Uterus (tissue), 4 donors: ENCODE measurements around the gene COL4A2. TPM values are rescaled to one million over a fixed set of nuclear protein-coding genes. Genes with fewer than 3 reads are reported as not detected.

ENCODE experiments used
- DNase-seq, 2 donors: peaks; one replicate each; pipeline ENCODE4 v3.0.0-alpha.2; 2019 to 2020
- H3K27ac ChIP-seq, 2 donors: fragments of 200-600 bp; sonication (generic); 1 replicate in 1 of 2; 2 replicates in 1 of 2; pipeline ENCODE4 v1.5.1; 2016 to 2018
- H3K27me3 ChIP-seq, 2 donors: fragments of 200-600 bp; sonication (generic); one replicate each; pipeline ENCODE4 v1.5.1; 2018 to 2019; ENCODE audit warnings: control low read depth in 1 of 2
- H3K36me3 ChIP-seq, 2 donors: fragments of 200-600 bp; sonication (generic); one replicate each; pipeline ENCODE4 v1.5.1; 2019; ENCODE audit warnings: control low read depth in 1 of 2
- H3K4me1 ChIP-seq, 2 donors: fragments of 200-600 bp; sonication (generic); one replicate each; pipeline ENCODE4 v1.5.1; 2018 to 2019; ENCODE audit warnings: control low read depth in 1 of 2
- H3K4me3 ChIP-seq, 2 donors: fragments of 200-600 bp; sonication (generic); 1 replicate in 1 of 2; 2 replicates in 1 of 2; pipeline ENCODE4 v1.5.1; 2018 to 2019; ENCODE audit warnings: mild to moderate bottlenecking in 1 of 2
- H3K9me3 ChIP-seq, 2 donors: fragments of 200-600 bp; sonication (generic); one replicate each; pipeline ENCODE4 v1.5.1; 2019; ENCODE audit warnings: control low read depth in 1 of 2
- POLR2A ChIP-seq, 2 donors: fragments of 450-650 bp; IDR thresholded peaks; one replicate each; pipeline ENCODE4 v1.6.1; 2016; ENCODE audit warnings: antibody characterized with exemption in 2 of 2, mild to moderate bottlenecking in 1 of 2, moderate library complexity in 1 of 2
- intact Hi-C: fragments of 100-400 bp; cut with DNase I; formaldehyde crosslinking; loops from one replicate; pipeline ENCODE4 v1.15.1; 2023; ENCODE audit warnings: low total_unique reads
- total RNA-seq, 4 donors: library from RNA; depleted of rRNA in 3 of 4; stranded (reverse); fragments of >200 nt in 3 of 4; gene quantifications; one replicate each; pipeline versions ENCODE4 v1.1.0 to v1.2.4, GENCODE V29; 2014 to 2023
- TF ChIP-seq, protein P1 (sequence below), 4 experiments: fragments of 200-600 bp in 2 of 4; fragments of 450-650 bp in 2 of 4; sonication (generic) in 2 of 4; IDR thresholded peaks; one replicate each; pipeline ENCODE4 v1.5.1; 2016 to 2019; ENCODE audit warnings: antibody characterized with exemption in 4 of 4, mild to moderate bottlenecking in 2 of 4, moderate library complexity in 1 of 4
- donor health status: DM: yes; HTN: yes; CAD: no.

COL4A2 gene
- total RNA-seq, 4 donors from 2014 or later = 157 to 606 (median 284) TPM

GRCh38 chr13:110467516-110468110 is 160.5 kb downstream of the COL4A2 start:
- intact Hi-C loops = no loop called here

GRCh38 chr13:110468986-110469495 is 162.0 kb downstream of the COL4A2 start:
- H3K4me1 ChIP-seq = no peaks in the 10 kb centered on the region
- no peaks in the 10 kb centered on the region for H3K9me3 ChIP-seq
- no peaks in the 10 kb centered on the region for H3K27me3 ChIP-seq
- no peak for DNase-seq
- no peak overlapping the region for H3K4me3 ChIP-seq
- H3K36me3 ChIP-seq = no peaks in the 10 kb centered on the region
- no peak overlapping the region for H3K27ac ChIP-seq
- TF ChIP-seq POLR2A (IDR thresholded peaks at IDR 0.05) = no peak
- TF ChIP-seq, protein P1, sequence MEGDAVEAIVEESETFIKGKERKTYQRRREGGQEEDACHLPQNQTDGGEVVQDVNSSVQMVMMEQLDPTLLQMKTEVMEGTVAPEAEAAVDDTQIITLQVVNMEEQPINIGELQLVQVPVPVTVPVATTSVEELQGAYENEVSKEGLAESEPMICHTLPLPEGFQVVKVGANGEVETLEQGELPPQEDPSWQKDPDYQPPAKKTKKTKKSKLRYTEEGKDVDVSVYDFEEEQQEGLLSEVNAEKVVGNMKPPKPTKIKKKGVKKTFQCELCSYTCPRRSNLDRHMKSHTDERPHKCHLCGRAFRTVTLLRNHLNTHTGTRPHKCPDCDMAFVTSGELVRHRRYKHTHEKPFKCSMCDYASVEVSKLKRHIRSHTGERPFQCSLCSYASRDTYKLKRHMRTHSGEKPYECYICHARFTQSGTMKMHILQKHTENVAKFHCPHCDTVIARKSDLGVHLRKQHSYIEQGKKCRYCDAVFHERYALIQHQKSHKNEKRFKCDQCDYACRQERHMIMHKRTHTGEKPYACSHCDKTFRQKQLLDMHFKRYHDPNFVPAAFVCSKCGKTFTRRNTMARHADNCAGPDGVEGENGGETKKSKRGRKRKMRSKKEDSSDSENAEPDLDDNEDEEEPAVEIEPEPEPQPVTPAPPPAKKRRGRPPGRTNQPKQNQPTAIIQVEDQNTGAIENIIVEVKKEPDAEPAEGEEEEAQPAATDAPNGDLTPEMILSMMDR (IDR thresholded peaks at IDR 0.05) = no peak
- intact Hi-C loops = no loop called here

More at GRCh38 chr13:110467516-110468110, 160.5 kb downstream of the COL4A2 start:
- H3K4me3 ChIP-seq = no peak overlapping the region
- H3K36me3 ChIP-seq = no peaks in the 10 kb centered on the region
- H3K27me3 ChIP-seq = no peaks in the 10 kb centered on the region
- no peak overlapping the region for H3K27ac ChIP-seq
- no peaks in the 10 kb centered on the region for H3K4me1 ChIP-seq
- TF ChIP-seq, protein P1 (IDR thresholded peaks at IDR 0.05) = no peak
- no peak for TF ChIP-seq POLR2A (IDR thresholded peaks at IDR 0.05)
- no peaks in the 10 kb centered on the region for H3K9me3 ChIP-seq
- DNase-seq = no peak

- intact Hi-C loops = no loop called here
- Histone ChIP-seq H3K27me3 (no peaks in the 10 kb centered on the region), H3K36me3 (no peaks in the 10 kb centered on the region), H3K9me3 (no peaks in the 10 kb centered on the region), H3K27ac (no peak overlapping the region), H3K4me1 (no peaks in the 10 kb centered on the region), H3K4me3 (no peak overlapping the region)
- TF ChIP-seq, protein P1 (IDR thresholded peaks at IDR 0.05) = no peak
- TF ChIP-seq POLR2A (IDR thresholded peaks at IDR 0.05) = no peak
- no peak for DNase-seq
Observed at GRCh38 chr13:110469597-110469996, 162.5 kb downstream of the COL4A2 start.

GRCh38 chr13:110470272-110471009 is 163.4 kb downstream of the COL4A2 start:
- Histone ChIP-seq H3K4me1 (no peaks in the 10 kb centered on the region), H3K9me3 (no peaks in the 10 kb centered on the region), H3K36me3 (no peaks in the 10 kb centered on the region), H3K27ac (no peak overlapping the region), H3K4me3 (no peak overlapping the region), H3K27me3 (no peaks in the 10 kb centered on the region)
- no peak for DNase-seq
- TF ChIP-seq POLR2A (IDR thresholded peaks at IDR 0.05) = no peak
- TF ChIP-seq, protein P1 (IDR thresholded peaks at IDR 0.05) = no peak
- intact Hi-C loops = no loop called here

DNA sequence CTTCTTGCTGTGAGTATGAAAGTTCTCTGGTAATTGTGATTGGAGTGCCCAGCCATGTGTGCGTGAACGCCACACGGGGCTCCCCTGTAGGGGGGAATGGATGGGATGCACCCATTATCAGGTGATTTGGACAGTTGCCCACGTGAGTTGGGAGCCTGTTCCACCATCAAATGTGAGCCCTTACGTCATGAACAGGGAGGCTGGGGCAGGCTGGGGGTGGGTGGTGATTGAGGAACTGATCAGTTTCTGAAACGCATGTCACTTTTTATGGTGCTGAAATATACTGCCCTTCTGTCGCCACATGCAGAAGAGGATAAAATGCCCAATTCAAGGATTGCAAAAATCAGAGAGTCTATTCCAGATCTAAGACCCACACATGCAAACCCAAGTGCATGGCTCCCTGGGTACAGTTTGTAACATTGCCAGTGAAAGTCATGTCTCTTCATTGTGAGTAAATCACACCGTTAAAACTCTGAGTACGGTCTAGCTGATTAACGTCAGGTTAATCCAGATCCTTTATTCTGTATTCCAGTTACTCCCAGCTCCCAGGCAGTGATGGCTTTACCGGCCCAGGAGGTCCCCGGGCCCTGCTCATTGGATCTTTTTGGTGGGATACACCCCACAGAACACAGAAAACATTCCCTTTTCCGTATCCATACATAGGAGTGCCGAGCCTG is 164.2 kb downstream of the COL4A2 start:
- H3K27me3 ChIP-seq = no peaks in the 10 kb centered on the region
- intact Hi-C loops = no loop called here
- no peak for TF ChIP-seq POLR2A (IDR thresholded peaks at IDR 0.05)
- TF ChIP-seq, protein P1 (IDR thresholded peaks at IDR 0.05) = no peak
- H3K9me3 ChIP-seq = no peaks in the 10 kb centered on the region
- no peak for DNase-seq
- no peak overlapping the region for H3K27ac ChIP-seq
- no peaks in the 10 kb centered on the region for H3K36me3 ChIP-seq
- H3K4me3 ChIP-seq = no peak overlapping the region
- H3K4me1 ChIP-seq = no peaks in the 10 kb centered on the region
